NK-92 (cell line): ENCODE data around the gene CFAP298.
"Not testable (repeated sequence)": the region's sequence is repeated elsewhere in the genome, so short reads cannot be mapped to it uniquely, and the experiment has no call there.

Source experiments
- DNase-seq: peaks from one replicate; lab custom pipeline; 2025; ENCODE audit not compliant: unreplicated experiment; lab: John Stamatoyannopoulos, UW

Gene CFAP298, protein sequence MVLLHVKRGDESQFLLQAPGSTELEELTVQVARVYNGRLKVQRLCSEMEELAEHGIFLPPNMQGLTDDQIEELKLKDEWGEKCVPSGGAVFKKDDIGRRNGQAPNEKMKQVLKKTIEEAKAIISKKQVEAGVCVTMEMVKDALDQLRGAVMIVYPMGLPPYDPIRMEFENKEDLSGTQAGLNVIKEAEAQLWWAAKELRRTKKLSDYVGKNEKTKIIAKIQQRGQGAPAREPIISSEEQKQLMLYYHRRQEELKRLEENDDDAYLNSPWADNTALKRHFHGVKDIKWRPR

DNA sequence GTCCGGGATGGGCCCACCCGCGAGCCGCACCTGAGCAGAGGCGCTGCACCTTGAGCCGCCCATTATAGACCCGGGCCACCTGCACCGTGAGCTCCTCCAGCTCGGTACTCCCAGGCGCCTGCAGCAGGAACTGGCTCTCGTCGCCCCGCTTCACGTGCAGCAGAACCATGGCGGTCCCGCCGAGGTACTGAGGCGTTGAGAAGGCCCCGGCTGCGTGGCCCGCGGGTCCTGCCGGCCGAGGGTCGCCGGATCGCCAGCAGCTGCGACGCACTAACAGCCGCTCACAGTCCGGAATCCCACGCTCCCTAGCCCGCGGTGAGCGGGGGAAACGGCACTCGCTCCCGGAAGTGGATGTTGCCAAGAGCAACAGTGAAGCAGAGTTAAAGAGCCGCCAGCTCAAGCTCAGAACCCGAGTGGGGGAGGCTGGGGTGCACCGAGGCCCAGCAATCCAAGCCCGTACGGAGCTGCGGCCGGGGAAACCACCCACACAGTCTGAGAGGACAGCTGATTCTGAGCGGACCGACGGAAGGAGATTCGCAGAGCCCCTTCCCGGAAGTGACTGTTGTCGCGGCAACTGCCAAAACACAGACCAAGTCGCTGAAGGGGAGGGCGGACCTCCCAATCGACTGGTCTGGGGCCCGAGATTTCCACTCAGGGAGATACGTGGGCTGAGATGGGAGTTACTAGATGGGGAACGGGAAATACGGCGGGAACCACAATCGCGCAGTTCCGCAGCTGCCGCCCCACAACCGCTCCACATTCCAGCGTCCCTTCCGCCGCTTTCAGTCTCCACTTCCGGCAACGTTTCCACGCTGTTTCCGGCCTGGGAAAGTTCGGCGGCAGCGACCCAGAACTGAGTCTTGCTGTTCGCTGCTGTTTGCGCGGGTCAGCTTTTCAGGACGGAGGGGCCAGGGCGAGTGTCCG lies at the start of gene CFAP298:
Gene CFAP298, minus strand, starts transcription at position 303 of the 924 bp plus-strand sequence. Its CDS starts 134 bp downstream, at position 169.
- DNase-seq = peak; percentile 49

DNA sequence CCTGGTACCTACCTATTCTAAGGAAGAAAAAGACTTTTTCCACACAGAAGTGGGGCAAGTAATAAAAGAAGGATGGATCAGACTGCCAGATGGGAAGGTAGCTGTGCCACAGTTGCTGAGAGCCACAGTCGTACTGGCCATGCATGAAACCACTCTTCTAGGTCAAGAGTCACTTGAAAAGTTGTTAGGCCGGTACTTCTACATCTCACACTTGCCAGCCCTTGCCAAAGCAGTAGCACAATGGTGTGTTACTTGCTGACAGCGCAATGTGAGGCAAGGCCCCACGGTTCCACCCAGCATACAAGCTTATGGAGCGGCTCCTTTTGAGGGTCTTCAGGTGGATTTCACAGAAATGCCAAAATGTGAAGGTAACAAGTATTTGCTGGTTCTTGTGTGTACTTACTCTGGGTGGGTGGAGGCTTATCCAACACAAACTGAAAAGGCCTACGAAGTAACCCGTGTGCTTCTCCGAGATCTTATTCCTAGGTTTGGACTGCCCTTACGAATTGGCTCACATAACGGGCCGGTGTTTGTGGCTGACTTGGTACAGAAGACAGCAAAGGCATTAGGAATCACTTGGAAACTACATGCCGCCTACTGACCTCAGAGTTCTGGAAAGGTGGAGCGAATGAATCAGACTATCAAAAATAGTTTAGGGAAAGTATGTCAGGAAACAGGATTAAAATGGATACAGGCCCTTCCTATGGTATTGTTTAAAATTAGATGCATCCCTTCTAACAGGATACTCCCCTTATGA lies 49.0 kb upstream of the CFAP298 start:
- DNase-seq = not testable (repeated sequence)

DNA sequence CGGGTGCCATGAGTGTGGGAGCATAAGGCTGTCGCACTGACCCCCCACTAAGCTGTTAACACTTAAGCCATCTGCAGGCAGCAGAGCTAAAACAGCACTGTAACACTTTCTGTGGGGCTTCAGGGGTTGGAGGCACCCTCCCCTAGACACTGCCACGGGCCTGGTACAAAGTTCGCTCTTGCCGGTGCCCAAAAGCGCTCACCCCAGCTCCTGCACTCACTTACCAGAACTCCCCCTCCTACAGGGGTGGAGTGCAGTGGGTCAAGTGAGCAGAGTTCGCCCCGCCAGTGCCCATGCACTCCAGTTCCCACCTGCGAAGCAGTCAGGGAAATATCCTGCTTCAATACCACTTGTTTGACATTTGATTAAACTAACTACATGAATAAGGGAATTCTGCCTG lies 46.3 kb upstream of the CFAP298 start:
- no peak for DNase-seq

DNA sequence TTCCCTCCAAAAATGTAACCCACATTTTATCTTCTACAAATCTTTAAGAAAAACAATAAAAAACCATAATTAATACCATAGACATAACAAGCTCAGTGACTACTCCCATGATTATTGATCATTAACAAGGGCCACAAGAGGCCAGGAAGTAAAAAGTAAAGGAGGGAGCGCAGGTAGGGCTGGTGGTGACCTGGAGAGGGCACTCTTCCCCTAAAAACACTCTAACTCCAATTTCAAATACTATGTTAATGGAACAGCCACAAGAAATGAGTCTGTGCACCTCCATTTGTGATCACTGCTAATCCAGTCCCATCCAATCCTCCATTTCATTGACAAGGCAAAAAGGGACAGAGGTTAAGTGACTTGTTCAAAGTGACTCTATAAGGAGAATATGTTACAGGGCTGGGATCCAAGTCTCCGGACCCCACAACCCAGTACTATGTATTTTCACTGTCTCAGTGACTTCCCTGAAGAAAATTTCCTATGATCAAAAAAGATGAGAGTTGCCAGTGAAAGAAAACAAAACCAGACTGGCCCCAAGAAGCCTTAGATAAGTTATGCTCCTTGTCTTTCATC lies 41.2 kb upstream of the CFAP298 start:
- DNase-seq = no peak

DNA sequence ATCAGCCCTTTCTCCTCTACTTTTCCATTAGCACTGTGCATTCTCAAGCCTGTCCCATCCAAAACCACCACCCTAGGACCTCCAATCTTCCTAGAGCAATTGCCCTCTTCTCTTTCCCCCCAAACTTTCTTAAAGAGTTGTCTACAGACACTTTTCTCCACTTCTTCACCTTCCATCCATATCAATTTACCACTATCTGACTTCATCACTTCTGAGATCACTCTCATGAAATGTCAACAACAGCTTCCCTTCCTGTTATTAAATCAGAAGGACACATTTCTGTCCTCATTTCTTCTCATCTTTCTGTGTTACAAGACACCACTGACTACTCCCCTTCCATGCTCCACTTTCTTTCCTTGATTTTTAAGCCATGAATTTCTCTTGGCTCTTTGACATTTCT lies 36.0 kb upstream of the CFAP298 start:
- DNase-seq = no peak

DNA sequence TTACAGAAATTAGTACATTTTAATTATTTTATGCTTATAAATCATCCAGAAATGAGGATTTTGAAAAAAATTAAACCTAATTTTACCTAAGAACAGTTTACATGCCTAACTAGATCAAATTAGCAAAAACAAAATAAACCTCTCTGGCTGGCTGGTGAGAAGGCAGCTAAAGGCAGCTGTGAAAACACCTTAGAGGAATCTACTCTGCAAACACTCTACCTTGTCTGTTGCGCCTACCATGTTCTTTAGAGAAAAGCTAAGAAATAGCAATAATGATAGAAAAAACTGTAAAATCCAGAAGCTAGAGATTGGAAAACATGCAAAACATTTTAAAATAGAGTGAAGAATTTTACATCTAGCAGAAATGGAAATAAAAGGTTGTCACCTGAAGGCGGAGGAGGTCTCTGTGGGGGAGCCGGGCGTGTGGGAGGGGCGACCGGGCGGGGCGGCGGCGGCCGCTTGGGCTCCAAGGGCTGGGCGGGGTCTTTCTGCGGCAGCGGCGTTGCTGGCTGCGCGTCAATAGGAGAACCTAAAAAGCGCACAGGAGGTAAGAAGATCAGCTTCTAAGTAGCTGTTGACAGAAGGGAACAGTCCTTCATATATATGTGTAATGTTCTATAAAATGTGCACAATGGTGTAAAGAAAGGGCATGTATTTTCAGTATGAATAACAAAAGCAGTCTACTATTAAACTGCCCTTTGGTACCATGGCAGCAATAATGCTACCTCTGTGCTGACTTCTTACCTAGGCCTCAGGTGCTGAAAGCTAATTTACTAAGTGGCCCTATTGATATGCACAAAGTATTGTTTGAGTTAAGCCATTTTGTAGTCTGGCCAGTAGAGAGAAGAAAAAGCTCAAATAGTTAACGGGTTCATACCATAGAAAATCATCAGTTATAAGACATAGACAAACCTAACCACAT lies 33.3 kb upstream of the CFAP298 start:
- DNase-seq = no peak

DNA sequence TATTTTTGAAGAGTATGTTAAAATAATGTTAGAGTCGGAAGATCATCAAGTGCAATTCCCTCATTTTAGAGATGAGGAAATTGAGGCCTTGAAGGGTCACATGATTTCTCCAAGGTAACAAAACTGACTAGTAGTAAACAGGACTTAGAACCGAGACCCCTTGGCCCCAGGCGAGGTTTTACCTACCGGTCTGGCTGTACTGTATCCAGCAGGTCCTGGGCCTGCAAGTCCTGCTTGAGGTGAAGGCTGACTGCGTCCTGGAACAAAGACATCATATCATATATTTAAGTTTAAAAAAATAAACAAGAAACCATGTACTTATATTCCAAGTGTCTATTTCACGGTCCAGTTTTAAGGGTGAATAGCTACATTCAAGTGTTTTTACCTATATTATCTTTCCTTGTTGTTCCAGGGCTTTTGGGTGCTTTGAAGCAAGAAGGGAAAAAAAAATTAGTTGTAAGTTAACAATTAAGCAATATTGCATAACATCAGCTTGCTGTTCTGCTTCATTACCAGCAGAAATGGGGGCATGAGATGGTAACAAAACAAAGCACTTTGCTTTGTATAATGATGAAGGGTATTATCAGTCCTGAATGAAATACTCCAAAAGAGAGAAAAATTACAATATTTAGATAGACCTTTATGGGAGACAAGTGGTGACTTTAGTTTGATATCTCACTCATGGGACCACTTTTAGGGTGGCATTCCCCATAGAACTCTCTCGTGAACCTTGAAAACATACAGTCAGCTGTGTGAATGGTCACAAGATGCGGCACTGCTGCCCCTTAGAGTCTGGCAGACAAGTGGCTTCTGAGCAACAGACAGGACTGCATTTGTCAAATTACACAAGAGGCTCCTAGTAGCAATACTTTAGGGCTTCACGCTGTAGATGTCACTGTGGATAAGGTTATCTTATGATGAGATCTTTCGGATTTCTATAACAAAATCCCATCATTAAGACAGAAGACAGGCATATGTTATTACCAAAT lies 29.8 kb upstream of the CFAP298 start:
- DNase-seq = no peak

DNA sequence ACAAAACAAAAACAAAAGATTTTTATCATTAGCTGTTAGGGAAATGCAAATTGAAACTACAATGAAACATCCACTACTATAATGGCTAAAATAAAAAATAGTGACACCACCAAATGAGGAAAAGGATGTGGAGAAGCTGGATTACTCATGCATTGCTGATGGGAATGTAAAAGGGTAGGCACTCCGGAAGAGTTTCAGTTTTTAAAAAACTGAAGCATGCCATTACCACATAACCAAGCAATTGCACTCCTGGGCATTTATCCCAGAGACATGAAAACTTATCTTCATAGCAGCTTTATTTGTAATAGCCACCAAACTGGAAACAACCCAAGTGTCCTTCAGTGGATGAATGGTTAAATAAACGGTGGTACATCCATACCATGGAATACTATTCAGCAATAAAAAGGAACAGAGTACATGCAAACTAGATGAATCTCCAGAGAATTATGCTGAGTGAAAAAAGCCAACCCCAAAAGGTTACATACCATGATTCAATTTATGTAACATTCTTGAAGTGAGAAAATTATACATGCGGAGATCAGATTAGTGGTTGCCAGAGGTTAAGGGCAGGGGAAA lies 14.5 kb upstream of the CFAP298 start:
- no peak for DNase-seq

DNA sequence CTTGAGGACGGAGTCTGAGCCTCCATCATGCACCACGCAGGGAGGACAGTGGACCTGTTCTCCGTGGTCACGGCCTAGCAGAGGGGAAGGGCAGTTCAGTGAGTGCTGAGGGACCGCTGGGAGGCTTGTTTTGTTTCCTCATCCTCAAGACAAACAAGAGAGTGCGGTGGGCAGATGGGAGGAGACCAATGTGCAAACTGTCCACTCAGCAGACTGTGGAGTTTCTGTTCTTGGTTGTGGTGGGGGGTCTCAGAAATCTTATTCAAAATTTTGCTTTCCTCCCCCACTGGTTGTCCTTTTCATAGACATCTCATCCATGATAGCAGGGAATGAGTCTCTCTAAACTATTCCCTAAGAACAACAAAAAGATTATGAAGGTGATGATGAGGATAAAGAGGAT lies 6.0 kb upstream of the CFAP298 start:
- not testable (repeated sequence) for DNase-seq

DNA sequence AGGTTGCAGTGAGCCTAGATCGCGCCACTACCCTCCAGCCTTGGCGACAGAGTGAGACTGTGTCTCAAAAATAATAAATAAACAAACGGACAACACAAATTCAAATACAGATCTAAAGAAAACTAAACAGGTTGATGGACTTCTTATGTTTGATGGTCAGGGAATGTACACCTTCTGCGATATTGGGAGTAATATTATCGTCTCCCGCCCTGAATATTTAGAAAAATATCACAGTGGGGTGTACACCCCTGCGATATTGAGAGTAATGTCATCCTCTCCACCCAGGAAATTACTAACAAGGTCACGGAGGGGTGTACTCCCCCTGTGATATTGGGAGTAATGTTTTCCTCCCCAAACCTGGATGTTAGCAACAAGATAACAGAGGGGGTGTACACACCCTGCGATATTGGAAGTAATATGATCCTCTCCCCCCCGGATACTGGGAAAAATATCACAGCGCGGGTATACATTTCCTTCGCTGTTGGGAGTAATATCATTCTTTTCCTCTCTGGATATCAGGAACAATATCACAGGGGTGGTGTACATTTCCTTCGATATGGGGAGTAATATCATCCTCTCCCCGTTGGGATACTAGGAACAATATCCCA lies 1.4 kb upstream of the CFAP298 start:
- DNase-seq = no peak

DNA sequence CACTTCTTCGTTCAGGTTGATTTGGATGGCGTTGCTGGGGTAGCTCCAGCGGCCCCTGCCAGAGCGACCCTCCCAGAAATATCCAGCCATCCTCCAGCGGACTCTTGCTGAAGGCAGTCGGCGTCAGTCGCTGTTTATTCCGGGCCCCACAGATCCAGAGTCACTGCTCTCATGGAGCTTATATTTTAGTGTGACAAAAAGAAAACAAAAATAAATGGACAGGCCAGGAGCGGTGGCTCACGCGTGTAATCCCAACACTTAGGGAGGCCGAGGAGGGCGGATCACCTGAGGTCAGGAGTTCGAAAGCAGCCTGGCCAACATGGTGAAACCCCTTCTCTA lies 791 bp upstream of the CFAP298 start:
- no peak for DNase-seq

DNA sequence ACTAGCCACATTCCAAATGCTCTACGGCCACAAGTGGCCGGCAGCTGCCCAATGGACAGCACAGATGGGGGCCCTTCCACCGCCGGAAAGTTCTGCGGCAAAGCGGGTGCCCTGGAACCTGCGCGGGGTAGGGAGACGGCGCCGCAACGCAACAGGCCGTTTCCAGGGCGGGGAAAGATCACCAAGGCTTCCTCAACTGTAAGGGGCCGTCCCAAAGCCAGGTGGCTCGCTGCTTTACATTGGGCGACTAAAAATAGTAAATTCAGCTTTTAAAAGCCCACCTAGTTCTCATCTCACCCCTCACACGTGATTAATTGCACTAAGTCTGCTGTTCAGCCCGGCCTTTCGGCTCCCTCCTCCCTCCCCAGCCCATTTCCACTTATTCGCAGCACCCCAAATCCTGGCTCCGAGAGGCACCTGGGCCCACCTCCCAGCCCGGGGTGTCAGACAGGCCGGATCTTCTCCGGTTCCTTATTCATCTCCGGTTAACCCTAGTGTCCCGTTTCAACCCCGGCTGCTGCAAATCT lies 643 bp downstream of the CFAP298 start:
- DNase-seq = no peak

DNA sequence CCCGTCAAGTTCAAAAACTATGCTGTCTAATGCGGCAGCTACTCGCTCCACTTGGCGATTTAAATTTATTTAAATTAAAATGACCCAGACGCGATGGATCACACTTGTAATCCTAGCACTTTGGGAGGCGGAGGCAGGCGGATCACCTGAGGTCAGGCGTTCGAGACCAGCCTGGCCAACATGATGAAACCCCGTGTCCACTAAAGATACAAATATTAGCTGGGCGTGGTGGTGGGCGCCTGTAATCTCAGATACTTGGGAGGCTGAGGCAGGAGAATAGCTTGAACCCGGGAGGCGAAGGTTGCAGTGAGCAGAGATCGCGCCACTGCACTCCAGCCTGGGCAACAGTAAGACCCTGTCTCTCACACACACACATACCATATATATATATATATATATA lies 1.2 kb downstream of the CFAP298 start:
- not testable (repeated sequence) for DNase-seq

DNA sequence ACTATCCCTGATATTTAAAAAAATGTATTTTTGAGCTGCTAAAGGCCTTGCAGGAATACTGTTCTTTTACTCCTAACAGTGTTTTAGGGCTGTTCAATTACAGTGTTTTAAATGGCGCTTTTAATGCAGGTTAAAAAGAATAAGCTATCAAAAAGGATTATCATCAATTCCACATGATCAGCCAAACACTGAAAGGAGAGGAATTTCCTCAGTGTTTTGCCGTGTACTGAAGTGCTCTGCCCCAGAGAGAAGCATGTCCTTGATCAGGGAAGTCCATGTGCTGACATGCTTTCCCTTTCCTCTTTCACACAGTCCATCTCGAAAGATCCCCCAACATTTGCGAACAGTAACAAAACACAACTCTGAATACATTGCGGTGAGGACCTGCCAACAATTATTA lies 3.3 kb downstream of the CFAP298 start:
- DNase-seq = no peak

DNA sequence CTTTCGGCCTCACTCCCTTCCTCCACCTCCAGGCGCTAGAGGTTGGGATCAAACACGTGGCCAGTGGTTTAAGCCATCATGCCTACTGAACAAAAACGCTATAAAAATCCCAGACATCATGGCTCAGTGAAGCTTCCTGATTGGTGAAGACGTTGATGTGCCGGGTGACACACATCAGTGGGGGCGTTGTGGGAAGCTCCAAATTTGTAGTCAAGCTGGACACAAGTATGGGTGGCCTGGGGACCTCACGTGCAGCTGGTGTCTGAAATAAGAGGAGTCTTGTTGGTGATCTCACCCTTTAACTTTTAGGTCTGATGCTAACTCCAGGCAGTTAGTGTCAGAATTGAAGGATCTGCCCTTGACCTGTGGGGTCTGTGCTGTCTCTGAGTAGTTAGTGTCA lies 6.7 kb downstream of the CFAP298 start:
- DNase-seq = no peak

DNA sequence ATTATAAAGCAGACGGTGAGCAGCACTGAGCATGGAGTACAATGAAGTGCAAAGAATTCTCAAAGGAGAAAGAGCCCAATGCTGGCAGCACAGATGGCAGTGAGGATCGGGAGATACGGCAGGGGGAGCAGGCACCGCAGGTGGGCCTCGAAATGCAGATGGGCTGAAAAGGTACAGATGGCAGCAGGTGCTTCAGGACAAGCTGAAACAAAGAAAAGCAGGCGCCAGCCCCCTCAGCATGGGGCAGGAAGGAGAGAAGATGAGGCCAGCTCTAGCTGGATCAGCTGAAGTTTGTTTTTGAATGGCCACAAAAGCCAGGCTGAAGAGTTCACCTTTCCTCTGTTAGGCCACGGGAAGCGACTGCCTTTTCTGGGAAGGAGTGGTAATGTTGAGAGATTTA lies 7.7 kb downstream of the CFAP298 start:
- DNase-seq = no peak

DNA sequence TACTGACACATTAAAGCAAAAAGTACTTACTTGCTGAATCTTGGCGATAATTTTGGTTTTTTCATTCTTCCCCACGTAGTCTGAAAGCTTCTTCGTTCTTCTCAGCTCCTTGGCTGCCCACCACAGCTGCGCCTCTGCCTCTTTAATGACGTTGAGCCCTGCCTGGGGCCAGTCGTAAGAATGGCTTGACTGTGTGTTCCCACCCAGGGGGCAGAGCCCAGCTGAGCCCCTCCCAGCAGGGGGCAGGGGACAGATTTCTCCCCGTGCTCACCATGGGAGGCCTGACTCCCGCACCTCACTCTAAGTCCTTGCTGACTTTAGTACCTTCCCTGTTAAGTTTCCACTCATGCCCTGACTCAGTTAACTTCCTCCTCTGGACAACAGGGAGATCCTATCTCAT lies 9.0 kb downstream of the CFAP298 start:
- no peak for DNase-seq

DNA sequence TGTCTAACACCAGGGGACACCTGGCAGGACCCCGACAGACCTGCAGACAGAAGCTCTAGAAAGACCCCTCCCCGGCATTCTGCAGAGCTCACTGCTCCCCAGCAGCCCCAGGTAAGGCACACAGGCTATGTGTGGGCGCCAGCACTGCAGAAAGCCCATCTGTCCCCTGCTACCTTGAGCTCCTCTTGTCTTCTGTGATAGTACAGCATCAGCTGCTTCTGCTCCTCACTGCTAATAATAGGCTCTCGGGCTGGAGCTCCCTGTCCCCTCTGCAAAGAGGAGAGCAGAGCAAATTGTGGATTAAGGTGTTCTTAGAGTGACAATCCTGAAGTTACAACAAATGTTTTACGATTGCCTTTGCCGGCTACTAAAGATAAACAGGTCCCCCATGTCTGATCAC lies 10.1 kb downstream of the CFAP298 start:
- DNase-seq = no peak
